Spleen (tissue), 11 donors: ENCODE results near the gene PTPRCAP. TPM values are rescaled to one million over a fixed set of nuclear protein-coding genes. Genes with fewer than 3 reads are reported as not detected.

ENCODE experiments used
- DNase-seq: peaks from one replicate; pipeline ENCODE4 v3.0.0-alpha.2; 2020
- H3K27ac ChIP-seq, 8 donors: fragments of 200-600 bp; sonication (generic) in 7 of 8; 1 replicate in 4 of 8; 2 replicates in 4 of 8; pipeline versions ENCODE4 v1.5.0 to v1.8.0; 2016 to 2021; ENCODE audit warnings: inconsistent platforms in 4 of 8, mild to moderate bottlenecking in 4 of 8, moderate library complexity in 1 of 8
- H3K27me3 ChIP-seq, 7 donors: fragments of 200-600 bp; sonication (generic) in 6 of 7; replicated peaks in 1 of 7; 1 replicate in 4 of 7; 2 replicates in 3 of 7; pipeline versions ENCODE4 v1.5.0 to v1.8.0; 2016 to 2021; ENCODE audit warnings: inconsistent platforms in 3 of 7, mild to moderate bottlenecking in 1 of 7
- H3K36me3 ChIP-seq, 6 donors: fragments of 200-600 bp; sonication (generic) in 5 of 6; 1 replicate in 4 of 6; 2 replicates in 2 of 6; pipeline versions ENCODE4 v1.5.0 to v1.8.0; 2016 to 2021; ENCODE audit warnings: inconsistent platforms in 2 of 6
- H3K4me1 ChIP-seq, 6 donors: fragments of 200-600 bp; sonication (generic) in 5 of 6; 1 replicate in 3 of 6; 2 replicates in 3 of 6; pipeline versions ENCODE4 v1.5.0 to v1.8.0; 2016 to 2021; ENCODE audit warnings: inconsistent platforms in 3 of 6
- H3K4me3 ChIP-seq, 8 donors: fragments of 200-600 bp; sonication (generic) in 7 of 8; 1 replicate in 4 of 8; 2 replicates in 4 of 8; pipeline versions ENCODE4 v1.5.0 to v1.8.0; 2016 to 2021; ENCODE audit warnings: inconsistent platforms in 4 of 8, mild to moderate bottlenecking in 4 of 8, moderate library complexity in 2 of 8
- H3K9me3 ChIP-seq, 8 donors: fragments of 200-600 bp; sonication (generic) in 7 of 8; 1 replicate in 4 of 8; 2 replicates in 4 of 8; pipeline versions ENCODE4 v1.5.0 to v1.8.0; 2016 to 2021; ENCODE audit warnings: inconsistent platforms in 4 of 8
- CTCF ChIP-seq, 11 experiments: fragments of 200-600 bp in 7 of 11; fragments of 450-650 bp in 4 of 11; sonication (generic) in 4 of 11; IDR thresholded peaks in 8 of 11; conservative IDR thresholded peaks in 3 of 11; 1 replicate in 7 of 11; 2 replicates in 4 of 11; pipeline versions ENCODE4 v1.4.0 to v1.8.0; 2016 to 2021; ENCODE audit warnings: antibody characterized with exemption in 11 of 11, inconsistent platforms in 4 of 11, mild to moderate bottlenecking in 1 of 11
- POLR2A ChIP-seq, 3 donors: fragments of 450-650 bp; IDR thresholded peaks; one replicate each; pipeline ENCODE4 v1.5.1; 2017; ENCODE audit warnings: antibody characterized with exemption in 3 of 3, mild to moderate bottlenecking in 1 of 3
- POLR2AphosphoS5 ChIP-seq, 3 donors: sonication (generic); formaldehyde crosslinking; IDR thresholded peaks; one replicate each; pipeline ENCODE4 v1.5.1; 2017; ENCODE audit warnings: antibody characterized with exemption in 3 of 3
- WGBS, 5 donors: extraction: QIAGEN DNeasy Blood & Tissue Kit in 3 of 5; methylation state at CpG; one replicate each; pipeline versions ENCODE4 v1.1.5 to v1.1.7; 2013 to 2018; 5-methylcytosine and 5-hydroxymethylcytosine counted together
- intact Hi-C: fragments of 100-400 bp; cut with DNase I; formaldehyde crosslinking; loops from one replicate; pipeline ENCODE4 v1.15.0; 2023; ENCODE audit warnings: low total_unique reads
- polyA plus RNA-seq, 3 donors: library from polyadenylated mRNA; stranded (reverse); fragments of 200-250 nt; gene quantifications; one replicate each; pipeline ENCODE4 v1.2.1, GENCODE V29; 2013
- total RNA-seq, 7 donors: library from RNA; depleted of rRNA in 3 of 7; stranded (reverse); fragments of >200 nt in 3 of 7; fragmentation: NEBNext Ultra II Directional in 4 of 7; extraction: Animal tissue kit (Norgen Biotek cat#: 25700) in 4 of 7; gene quantifications; one replicate each; pipeline versions ENCODE4 v1.1.0 to v1.2.1, GENCODE V29; 2016 to 2021
- donor health status: healthy with polysubstance abuse.
- donor health status: DM: no; HTN: no; CAD: no; lungs with moderate emphysema.
- donor health status: DM: no; HTN: no; CAD: no.
- donor health status: Bipolar disorder and iron deficiency.
- donor health status: healthy.
- donor health status: DM: no; HTN: no; CAD: no.
- donor health status: DM: yes; HTN: yes; CAD: no.

PTPRCAP gene
- total and polyA plus RNA-seq, 10 donors: 119 to 557 (median 238) TPM

GRCh38 chr11:67420646-67421429 is 16.6 kb downstream of the PTPRCAP start:
- peaks cover 0 to 8% (median 0%) of the 10 kb centered on the region in 7 donors for H3K27me3 ChIP-seq
- TF ChIP-seq CTCF (IDR thresholded peaks at IDR 0.05 in 8 of 11, conservative IDR thresholded peaks at IDR 0.05 in 3 of 11): peak in 3 of 11 experiments; percentile 25 to 48 (median 48)
- TF ChIP-seq POLR2A (IDR thresholded peaks at IDR 0.05): peak in 2 of 3 donors; percentile 18 to 65
- peak; percentile 92 to 94 (median 92) for TF ChIP-seq POLR2AphosphoS5 (IDR thresholded peaks at IDR 0.05)
- no peaks in the 10 kb centered on the region for H3K36me3 ChIP-seq
- H3K27ac ChIP-seq: peak overlapping the region; percentile 77 to 96 (median 94)
- 0 to 2% (median 1%) methylated on average over 46 to 97 of the region's 97 CpGs for WGBS, 5 donors
- intact Hi-C loops: no loop called here
- no peaks in the 10 kb centered on the region for H3K9me3 ChIP-seq
- peak overlapping the region; percentile 54 to 85 (median 62) for H3K4me3 ChIP-seq
- peaks cover 39 to 62% (median 54%) of the 10 kb centered on the region in 6 donors for H3K4me1 ChIP-seq
- peak; percentile 100 for DNase-seq

GRCh38 chr11:67420147-67420645 is 17.3 kb downstream of the PTPRCAP start:
- peaks cover 40 to 69% (median 60%) of the 10 kb centered on the region in 6 donors for H3K4me1 ChIP-seq
- TF ChIP-seq CTCF (IDR thresholded peaks at IDR 0.05 in 8 of 11, conservative IDR thresholded peaks at IDR 0.05 in 3 of 11): no peak
- TF ChIP-seq POLR2AphosphoS5 (IDR thresholded peaks at IDR 0.05): no peak
- no peaks in the 10 kb centered on the region for H3K9me3 ChIP-seq
- H3K27ac ChIP-seq: peak overlapping the region; percentile 77 to 96 (median 94)
- 20 to 60% (median 35%) methylated on average over 9 to 15 of the region's 15 CpGs for WGBS, 5 donors
- intact Hi-C loops: no loop called here
- H3K4me3 ChIP-seq: peak overlapping the region; percentile 54 to 85 (median 62)
- no peaks in the 10 kb centered on the region for H3K36me3 ChIP-seq
- no peak for DNase-seq
- H3K27me3 ChIP-seq: peaks cover 0 to 14% (median 6%) of the 10 kb centered on the region in 7 donors

GRCh38 chr11:67419325-67420049 is 18.0 kb downstream of the PTPRCAP start:
- Histone ChIP-seq H3K36me3 (no peaks in the 10 kb centered on the region), H3K4me1 (peaks cover 43 to 75% (median 66%) of the 10 kb centered on the region in 6 donors), H3K27ac (peak overlapping the region; percentile 11 to 96 (median 86)), H3K4me3 (peak overlapping the region in 3 of 8 donors; percentile 54 to 85 (median 65)), H3K27me3 (peaks cover 0 to 21% (median 11%) of the 10 kb centered on the region in 7 donors), H3K9me3 (no peaks in the 10 kb centered on the region)
- WGBS, 5 donors: 83 to 91% (median 87%) methylated on average over 12 to 21 of the region's 21 CpGs
- TF ChIP-seq POLR2AphosphoS5 (IDR thresholded peaks at IDR 0.05): no peak
- peak in 2 of 11 experiments; percentile 5 to 20 for TF ChIP-seq CTCF (IDR thresholded peaks at IDR 0.05 in 8 of 11, conservative IDR thresholded peaks at IDR 0.05 in 3 of 11)
- intact Hi-C loops: no loop called here
- DNase-seq: no peak
